NCI-H446 treated with DMSO at 0.1 percent for 48 hours (cell line): ENCODE data around the gene VSTM2L.

ENCODE experiments used
- DNase-seq: peaks from one replicate; lab custom pipeline; 2025; lab: John Stamatoyannopoulos, UW

VSTM2L gene

DNA sequence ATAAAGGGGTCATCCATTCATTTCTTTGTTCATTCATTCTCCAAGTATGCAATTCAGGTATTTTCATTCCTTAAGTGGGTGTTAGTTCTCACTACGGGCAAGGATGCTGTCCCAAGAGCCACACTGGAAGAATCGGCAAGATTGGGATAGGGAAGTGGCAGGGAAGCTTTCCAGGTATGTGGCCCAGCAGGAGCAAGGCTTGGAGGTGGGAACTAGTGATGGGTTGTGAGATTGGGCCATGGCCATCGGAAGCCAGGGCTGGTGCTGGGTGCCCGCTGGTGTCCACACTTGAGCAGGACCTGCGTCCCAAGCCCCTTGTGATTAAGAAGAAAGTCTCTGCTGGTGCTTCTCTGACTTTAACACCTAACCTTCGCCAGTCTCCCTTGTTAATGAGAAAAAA, 15.1 kb downstream of the VSTM2L start:
- no peak for DNase-seq

DNA sequence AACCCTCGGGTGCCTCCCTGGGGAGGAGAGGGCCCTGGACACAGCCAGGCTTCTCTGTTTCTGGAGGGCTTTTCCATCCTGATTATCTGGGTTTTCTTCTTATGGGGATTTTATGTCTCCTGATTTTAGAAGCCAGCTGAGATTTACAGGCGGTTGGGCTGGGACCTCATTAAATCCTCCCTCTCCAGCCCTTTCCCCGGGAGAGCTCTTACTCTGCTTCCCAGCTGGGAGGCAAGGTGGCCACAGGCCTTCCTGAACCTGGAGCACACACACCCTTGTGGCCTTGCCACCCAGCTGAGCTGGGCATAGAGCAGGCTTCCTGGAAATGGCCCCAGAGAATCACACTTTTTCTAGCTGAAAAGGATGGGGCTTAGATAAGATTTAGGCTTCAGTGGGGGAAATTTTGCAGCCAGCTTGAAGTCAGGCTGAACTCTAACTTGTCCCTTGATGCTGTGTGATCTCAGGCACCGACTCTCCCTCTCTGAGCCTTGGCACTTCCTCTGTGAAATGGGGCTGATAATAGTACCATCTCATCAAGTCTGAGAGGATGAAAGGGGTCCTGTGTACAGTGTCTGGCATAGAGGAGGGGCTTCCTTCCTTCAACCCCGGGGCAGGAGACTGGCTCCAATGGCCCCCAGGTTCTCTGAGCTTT, 16.6 kb downstream of the VSTM2L start:
- no peak for DNase-seq

DNA sequence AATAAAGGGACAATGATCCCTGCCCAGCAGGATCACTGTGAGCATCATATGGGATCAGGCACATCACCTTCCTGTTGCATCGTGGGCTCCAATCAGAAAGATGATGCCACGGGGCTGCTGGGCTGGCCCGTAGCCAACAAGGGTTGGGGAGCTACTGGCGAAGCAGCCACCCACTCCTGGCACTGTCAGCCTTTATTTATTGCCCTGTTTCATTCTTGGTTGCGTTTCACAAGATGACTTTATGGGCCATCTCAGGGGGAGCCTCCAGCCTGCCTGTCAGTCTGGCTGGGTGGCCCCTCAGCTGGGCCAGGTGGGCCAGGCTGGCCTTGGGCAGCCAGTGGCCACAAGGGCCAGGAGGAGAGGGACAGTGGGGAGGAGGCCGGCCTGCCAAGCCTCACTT, 17.3 kb downstream of the VSTM2L start:
- DNase-seq = no peak

DNA sequence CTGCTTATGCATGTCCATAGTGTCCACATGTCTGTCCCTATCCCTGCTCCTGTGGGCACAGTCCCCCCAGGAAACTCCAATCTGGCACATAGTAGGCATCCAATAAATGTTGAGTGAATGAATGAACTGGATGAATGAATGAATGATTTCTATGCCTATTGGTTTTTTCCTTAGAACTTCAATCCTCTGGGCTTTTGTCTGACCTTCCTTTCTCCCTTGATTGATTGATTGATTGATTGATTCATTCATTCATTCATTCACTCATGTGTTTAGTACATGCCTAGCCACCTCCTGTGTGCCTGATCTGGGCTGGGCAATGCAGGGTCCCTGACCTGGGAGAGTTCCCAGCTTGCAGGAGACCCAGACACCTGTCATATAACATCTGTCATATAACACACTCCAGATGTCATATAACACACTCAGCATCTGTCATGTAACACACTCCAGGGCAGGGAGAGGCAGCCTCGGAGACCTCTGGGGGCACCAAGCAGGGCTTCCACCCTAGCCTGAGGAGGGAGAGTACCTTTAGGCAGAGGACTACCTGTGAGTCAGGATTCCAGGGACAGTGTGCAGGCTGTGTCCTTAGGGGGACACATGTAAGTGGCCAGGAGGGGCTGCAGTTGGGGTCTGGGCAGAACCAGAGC, 17.9 kb downstream of the VSTM2L start:
- no peak for DNase-seq

DNA sequence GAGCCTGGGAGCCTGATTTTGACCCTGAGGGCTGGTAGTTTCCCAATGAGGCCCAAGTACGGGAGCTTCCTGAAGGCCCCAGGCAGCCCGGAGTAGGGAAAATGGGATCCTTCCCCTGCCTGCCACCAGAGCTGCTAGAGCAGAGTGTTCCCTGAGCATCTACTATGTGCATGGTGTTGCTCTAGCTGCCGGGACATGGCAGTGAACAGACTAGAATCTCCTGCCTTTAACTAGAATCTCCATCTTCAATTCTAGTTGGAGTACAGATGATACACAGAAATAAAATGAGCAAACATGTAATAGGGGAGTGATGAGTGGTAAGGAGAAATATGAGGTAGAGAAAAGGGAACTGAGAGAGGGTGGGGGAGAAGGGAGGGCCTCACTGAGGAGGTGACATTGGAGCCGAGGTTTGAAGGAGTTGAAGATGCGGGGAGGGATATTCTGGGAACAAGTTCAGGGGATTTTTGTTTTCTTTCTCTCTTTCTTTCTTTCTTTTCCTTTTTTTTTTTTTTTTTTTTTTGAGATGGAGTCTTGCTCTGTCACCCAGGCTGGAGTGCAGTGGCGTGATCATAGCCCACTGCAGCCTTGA, 18.5 kb downstream of the VSTM2L start:
- DNase-seq = no peak

DNA sequence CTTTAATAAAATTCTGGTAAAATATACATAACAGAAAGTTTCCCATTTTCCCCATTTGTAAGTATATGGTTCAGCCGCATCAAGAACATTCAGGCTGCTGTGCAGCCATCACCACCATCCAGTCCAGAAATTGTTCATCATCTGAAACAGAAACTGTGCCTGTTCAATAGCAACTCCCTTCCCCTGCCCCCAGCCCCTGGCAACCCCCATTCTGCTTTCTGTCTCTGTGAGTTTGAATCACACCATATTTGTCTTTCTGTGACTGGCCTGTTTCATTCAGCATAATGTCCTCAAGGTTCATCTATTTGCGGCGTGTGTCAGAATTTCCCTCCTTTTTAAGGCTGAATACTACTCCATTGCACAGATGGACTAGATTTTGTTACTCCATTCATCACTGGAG, 19.1 kb downstream of the VSTM2L start:
- DNase-seq = no peak

DNA sequence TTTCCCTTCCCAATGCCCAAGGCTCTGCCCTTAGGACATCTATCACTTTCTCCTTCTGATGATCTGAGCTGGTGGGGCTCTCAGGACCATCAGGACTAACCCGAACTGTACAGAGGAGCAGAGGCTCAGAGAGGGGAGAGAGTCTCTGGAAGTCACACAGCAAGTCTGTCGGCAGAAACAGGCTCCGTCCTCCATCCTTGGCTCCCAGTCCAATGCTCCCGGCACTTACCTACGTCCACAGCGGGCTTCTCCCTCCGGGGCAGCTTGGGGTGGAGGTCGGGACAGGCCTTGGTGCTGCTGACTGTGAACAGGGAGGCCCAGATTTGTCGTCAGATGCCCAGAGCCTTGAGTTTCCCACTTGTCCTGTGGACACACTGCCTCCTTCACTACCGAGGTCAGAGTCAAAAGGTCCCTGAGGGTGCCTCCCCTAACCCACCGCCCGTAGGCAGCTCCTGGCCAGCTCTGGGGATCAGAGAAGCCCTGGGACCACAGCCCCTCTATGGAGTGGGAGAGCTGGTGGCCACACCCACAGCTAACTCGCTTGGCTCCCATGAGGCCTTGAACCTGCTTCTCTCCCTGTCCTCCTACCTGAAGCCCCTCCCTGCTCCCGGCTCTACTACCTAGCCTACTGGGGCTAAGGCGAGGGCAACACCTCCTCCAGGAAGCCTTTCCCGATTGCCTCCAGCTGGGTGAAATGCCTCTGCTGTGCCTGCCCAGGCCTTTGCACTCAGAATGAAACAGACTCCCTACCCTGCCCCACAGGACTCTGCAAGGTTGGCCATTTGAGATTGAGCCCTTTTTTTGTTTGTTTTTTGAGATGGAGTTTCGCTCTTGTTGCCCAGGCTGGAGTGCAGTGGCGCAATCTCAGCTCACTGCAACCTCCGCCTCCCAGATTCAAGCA, 22.6 kb downstream of the VSTM2L start:
- no peak for DNase-seq

DNA sequence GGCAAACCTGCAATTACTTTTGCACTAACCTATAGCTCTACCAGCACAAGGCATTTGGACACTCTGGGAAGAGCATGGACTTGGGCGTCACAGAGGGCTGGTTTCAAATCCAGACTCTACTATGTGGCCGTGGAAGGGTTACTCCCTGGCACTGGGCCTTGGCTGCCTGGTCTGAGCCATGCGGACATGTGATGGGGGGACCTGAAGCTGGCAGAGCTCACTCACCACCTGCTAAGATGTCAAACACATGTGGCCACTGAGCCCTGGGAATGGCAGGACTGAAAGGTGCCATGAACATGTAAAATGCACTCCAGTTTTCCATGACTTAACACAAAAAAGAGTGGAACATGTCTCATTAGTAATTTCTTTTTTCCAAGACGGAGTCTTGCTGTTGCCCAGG, 23.7 kb downstream of the VSTM2L start:
- no peak for DNase-seq

DNA sequence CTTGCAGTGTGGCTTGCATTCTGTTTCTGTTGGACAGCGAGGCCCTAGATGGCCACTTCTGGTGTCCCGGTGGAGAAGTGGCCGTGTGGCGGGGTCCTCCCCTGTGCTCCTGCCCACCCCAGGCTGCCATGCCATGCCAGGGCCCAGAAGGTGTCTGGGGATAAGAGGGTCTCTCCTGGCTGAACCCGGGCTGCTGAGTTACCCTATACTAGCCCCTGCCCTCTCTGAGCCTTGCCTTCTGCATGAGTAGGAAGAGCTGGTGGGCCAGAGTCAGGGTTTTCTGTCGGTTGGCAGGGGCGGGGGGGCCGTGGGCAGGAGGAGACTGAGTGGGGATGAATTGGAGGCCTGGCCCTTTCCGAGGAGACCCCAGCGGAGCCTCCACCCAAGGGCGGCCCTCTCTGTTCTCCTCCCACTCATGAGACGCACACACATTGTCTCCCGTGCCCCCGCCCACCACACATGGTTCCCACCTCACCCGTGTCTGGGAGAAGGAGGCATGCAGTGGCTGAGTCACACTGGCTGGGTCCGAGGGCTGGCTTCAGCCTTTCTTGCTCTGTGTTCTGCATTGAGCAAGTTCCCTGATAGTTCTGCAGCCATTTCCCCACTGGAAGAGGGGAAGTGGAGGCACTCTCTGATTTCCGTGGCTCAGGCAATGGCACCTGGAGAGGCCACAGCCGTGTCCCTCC, 24.6 kb downstream of the VSTM2L start:
- no peak for DNase-seq

DNA sequence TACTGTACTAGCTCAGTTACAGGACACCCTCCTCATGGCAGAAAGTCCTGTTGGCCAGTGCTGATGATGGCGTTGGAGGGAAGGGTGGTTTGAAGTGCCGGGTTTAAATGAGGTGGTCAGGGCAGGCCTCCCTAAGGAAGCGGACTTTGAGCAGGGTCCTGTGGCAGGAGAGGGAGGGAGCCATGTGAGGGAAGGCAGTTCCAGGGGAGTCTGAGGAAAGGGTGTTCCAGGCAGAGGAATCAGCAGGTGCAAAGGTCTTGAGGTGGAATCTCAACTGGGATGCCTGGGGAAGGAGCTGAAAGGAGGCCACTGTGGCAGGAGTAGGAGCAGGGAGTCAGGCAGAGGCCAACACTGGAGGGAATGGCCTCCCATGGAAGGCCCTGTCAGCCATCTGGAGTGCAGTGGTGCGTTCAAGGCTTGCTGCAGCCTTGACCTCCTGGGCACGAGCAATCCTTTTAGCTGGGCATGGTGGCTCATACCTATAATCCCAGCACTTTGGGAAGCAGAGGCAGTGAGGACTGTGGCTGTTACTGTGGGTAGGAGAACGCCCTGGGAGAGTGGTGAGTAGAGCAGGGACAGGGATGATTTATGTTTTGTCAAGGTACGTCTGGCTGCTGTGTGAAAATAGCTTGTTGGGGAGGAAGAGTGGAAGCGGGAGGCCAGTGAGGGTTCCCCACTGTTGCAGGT, 26.2 kb downstream of the VSTM2L start:
- no peak for DNase-seq

DNA sequence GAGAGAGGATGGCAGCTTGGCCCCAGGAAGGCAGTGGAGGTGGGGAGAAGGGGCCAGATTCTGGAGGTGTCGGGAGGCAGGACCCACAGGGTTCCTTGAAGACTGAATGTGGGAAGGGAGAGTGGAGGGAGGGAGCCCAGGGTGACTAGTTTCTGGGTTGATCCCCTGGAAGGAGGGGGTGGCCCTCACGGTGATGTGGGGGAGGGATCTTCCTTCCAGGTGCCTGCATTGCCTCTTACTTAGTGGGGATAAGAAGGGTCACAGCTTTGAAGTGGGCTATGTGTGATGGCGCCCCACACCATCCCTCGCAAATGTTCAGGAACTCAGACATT, 26.7 kb downstream of the VSTM2L start:
- no peak for DNase-seq

DNA sequence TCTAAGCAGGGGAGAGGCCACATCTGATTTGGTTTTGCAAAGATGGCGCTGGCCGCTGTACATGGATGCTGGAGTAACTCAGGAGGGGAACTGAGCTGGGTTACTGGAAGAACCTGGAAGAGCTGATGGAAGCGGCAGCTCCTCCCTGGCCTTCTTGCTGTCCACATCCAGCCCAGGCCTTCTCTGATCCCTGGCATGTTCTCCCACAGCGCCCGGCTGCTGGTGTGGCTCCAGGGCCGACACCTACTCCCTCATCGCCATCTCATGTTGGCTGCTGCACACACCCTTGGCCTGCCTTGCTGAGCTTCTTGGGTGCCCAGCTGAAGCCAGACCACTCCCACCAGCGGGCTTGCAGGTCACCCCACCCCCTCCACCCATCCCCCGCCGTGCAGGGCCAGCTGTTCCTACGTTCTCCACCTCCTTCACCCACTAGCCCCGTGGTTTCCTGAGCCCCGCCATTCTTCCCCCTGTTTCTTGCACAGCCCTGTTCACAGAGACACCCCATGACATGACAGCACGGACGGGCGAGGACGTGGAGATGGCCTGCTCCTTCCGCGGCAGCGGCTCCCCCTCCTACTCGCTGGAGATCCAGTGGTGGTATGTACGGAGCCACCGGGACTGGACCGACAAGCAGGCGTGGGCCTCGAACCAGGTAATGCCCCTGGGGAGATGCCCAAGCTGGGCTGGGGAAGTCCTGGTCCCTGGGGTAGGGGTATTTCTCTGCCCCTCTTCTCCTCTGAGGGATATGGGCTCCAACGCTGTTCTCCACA, 28.4 kb downstream of the VSTM2L start:
- no peak for DNase-seq

DNA sequence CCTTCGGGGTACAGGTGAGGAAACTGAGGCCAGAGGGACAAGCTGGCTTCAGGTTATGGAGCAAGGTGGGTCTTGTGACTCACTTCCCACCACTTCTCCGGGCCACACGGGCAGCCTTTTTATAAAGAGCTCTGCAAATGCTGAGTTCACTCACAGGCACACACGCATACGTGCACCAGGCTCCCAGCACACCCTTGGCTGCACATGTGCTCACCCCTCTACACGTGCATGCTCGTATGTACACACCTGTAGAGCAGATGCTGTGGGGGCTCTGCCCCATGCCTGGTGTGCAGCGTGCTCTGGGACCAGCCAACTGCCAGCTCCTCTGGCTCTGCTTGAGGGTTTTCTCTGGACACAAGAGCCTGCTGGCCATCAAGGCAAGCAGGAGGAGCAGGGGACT, 29.1 kb downstream of the VSTM2L start:
- DNase-seq = no peak

DNA sequence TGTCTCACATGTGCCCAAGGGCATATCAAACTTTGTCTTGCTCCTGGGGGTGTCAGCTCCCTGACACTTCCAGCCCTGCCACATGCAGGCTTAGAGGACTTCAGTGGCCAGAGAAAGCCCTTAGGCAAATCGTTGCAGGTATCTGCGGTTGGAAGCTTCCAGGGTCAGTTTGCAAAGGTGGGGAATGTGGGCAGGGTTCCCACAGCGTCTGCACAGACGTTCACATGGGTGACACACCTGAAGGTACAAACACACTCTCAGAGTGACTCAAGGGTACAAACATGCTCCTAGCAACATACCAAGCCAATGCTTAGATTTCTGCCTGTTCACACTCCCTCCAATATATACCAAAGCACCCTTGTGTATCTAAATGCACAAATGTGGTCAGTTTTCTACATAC, 30.0 kb downstream of the VSTM2L start:
- DNase-seq = no peak

DNA sequence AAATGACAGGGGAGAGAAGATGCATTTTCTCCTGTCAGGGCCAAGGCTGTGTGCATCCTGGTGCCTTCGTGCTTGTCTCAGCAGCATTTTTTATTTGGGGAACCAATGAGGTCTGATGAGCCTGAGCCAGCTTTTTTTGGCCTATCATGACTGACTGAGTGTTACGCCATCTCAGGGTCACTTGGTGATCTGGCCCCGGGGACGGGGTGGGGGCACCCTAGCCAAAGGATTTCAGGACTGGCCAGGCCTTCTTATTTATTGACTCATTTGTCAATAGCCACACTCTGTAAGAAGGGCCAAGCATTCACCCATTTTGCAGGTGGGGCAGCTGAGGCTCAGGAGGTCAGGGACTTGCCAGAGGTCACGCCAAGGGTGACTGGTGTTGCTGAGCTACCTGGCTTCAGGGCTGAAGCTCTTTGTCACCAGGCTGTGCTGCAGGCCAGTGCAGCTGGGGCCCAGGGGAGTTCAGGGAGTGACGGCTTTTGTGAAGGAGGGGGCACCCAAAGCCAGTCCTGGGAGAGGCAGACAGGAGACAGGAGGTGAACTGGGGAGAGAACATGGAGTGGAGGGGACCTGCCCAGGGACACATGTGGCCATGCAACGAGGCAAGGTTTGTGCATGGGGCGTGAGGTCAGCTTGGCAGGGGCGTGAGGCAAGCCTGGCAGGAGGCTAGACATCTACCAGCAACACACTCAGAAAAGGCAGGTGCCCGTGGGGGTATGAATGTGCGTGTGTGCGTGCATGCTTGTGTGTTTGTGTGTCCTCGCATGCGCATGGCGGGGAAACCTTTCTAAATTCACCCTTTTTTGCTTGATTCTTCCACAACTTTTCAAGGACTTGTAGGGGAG, 31.1 kb downstream of the VSTM2L start:
- DNase-seq = no peak

DNA sequence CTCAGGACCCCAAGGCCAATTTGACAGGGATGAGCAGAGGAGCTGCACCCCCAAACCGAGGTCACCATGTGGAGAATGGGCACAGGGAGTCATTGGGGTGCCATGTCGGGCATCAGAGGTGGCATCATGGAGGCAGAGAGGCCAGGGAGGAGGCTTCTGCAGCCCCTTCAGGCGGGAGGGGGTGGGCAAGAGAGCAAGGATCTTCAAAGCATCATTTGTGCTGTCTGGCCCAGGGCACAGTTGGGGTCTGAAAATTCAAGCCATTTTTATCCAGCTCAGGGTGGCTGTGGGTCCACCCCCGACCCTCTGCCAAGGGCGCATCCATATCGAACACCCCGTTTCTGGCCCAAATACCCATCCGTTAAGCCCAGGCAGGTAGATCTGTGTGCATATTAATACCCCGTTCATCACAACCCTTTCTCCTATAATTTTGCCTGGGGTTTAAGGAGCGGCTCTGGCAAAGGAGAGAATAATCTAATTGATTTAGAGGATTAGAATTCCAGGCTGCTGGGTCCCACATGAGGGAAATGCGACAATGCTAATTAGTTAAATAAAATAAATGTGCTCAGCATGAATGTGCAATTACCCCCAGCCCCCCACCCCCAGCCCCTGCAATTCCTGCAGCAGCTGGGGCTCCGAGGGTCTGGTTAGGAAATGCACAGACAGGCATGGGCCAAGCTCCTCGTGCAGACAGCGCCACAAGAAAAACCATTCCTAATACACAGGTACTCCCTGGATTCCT, 31.9 kb downstream of the VSTM2L start:
- no peak for DNase-seq

DNA sequence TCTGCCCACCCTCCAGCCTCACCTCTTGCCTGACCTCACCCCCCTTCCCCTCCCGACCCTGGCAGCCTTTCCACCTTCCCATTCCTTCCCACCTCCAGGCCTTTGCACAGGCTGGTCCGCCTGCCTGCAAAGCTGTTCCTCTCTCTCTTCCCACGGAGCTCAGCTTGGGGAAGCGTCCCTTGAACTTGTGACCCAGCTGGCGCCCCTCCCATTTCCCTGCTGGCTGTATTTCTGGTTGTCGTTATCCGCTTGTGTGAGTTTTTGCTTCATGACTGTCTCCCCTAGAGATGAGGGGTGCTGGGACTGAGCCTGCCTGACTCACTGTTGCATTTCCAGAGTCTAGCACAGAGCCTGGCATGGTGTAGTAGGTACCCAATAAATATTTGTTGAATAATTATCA, 32.5 kb downstream of the VSTM2L start:
- DNase-seq = no peak

DNA sequence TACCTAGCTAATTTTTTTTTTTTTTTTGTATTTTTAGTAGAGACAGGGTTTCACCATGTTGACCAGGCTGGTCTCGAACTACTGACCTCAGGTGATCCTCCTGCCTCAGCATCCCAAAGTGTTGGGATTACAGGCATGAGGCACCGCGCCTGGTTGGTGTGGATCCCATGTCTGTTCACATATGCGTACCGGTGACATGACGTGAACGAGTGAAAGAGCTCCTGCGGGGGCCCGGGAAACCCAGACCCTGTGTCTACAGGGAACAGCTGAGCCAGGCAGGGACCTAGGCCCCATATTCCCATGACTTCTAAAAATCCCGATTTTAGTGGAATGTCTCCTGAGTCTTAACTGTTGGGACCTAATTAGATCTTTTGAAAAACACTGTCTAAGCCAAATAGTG, 33.1 kb downstream of the VSTM2L start:
- no peak for DNase-seq

DNA sequence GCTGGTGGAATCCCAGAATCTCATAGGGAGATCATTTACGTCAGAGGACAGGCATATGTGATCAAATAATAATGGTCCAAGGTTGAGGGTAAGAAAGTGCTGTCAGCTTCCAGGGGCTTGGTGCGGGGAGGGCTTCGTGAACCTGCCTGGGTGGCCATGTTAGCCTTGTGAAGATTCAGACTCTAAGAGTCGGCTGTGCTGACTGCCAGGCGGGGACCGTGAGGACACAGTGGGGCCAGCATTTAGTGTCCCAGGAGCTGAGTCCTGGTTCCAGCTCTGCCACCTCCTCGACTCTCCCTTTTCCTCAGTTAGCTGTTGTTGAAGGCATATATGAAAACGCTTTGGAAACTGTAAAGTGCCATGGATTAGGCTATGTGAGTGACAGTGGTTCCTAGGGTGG, 33.5 kb downstream of the VSTM2L start:
- DNase-seq = no peak
